Spleen (tissue), 11 donors: ENCODE data around the gene ATP6V0C. TPM values are rescaled to one million over a fixed set of nuclear protein-coding genes. Genes with fewer than 3 reads are reported as not detected.
A peak's percentile ranks its signal among the peaks of the same experiment; 100 is the strongest.

Experiments
- DNase-seq: peaks from one replicate; pipeline ENCODE4 v3.0.0-alpha.2; 2020
- H3K27ac ChIP-seq, 8 donors: fragments of 200-600 bp; sonication (generic) in 7 of 8; 1 replicate in 4 of 8; 2 replicates in 4 of 8; pipeline versions ENCODE4 v1.5.0 to v1.8.0; 2016 to 2021; ENCODE audit warnings: inconsistent platforms in 4 of 8, mild to moderate bottlenecking in 4 of 8, moderate library complexity in 1 of 8
- H3K27me3 ChIP-seq, 7 donors: fragments of 200-600 bp; sonication (generic) in 6 of 7; replicated peaks in 1 of 7; 1 replicate in 4 of 7; 2 replicates in 3 of 7; pipeline versions ENCODE4 v1.5.0 to v1.8.0; 2016 to 2021; ENCODE audit warnings: inconsistent platforms in 3 of 7, mild to moderate bottlenecking in 1 of 7
- H3K36me3 ChIP-seq, 6 donors: fragments of 200-600 bp; sonication (generic) in 5 of 6; 1 replicate in 4 of 6; 2 replicates in 2 of 6; pipeline versions ENCODE4 v1.5.0 to v1.8.0; 2016 to 2021; ENCODE audit warnings: inconsistent platforms in 2 of 6
- H3K4me1 ChIP-seq, 6 donors: fragments of 200-600 bp; sonication (generic) in 5 of 6; 1 replicate in 3 of 6; 2 replicates in 3 of 6; pipeline versions ENCODE4 v1.5.0 to v1.8.0; 2016 to 2021; ENCODE audit warnings: inconsistent platforms in 3 of 6
- H3K4me3 ChIP-seq, 8 donors: fragments of 200-600 bp; sonication (generic) in 7 of 8; 1 replicate in 4 of 8; 2 replicates in 4 of 8; pipeline versions ENCODE4 v1.5.0 to v1.8.0; 2016 to 2021; ENCODE audit warnings: inconsistent platforms in 4 of 8, mild to moderate bottlenecking in 4 of 8, moderate library complexity in 2 of 8
- H3K9me3 ChIP-seq, 8 donors: fragments of 200-600 bp; sonication (generic) in 7 of 8; 1 replicate in 4 of 8; 2 replicates in 4 of 8; pipeline versions ENCODE4 v1.5.0 to v1.8.0; 2016 to 2021; ENCODE audit warnings: inconsistent platforms in 4 of 8
- CTCF ChIP-seq, 11 experiments: fragments of 200-600 bp in 7 of 11; fragments of 450-650 bp in 4 of 11; sonication (generic) in 4 of 11; IDR thresholded peaks in 8 of 11; conservative IDR thresholded peaks in 3 of 11; 1 replicate in 7 of 11; 2 replicates in 4 of 11; pipeline versions ENCODE4 v1.4.0 to v1.8.0; 2016 to 2021; ENCODE audit warnings: antibody characterized with exemption in 11 of 11, inconsistent platforms in 4 of 11, mild to moderate bottlenecking in 1 of 11
- POLR2A ChIP-seq, 3 donors: fragments of 450-650 bp; IDR thresholded peaks; one replicate each; pipeline ENCODE4 v1.5.1; 2017; ENCODE audit warnings: antibody characterized with exemption in 3 of 3, mild to moderate bottlenecking in 1 of 3
- POLR2AphosphoS5 ChIP-seq, 3 donors: sonication (generic); formaldehyde crosslinking; IDR thresholded peaks; one replicate each; pipeline ENCODE4 v1.5.1; 2017; ENCODE audit warnings: antibody characterized with exemption in 3 of 3
- WGBS, 5 donors: extraction: QIAGEN DNeasy Blood & Tissue Kit in 3 of 5; methylation state at CpG; one replicate each; pipeline versions ENCODE4 v1.1.5 to v1.1.7; 2013 to 2018; 5-methylcytosine and 5-hydroxymethylcytosine counted together
- intact Hi-C: fragments of 100-400 bp; cut with DNase I; formaldehyde crosslinking; loops from one replicate; pipeline ENCODE4 v1.15.0; 2023; ENCODE audit warnings: low total_unique reads
- polyA plus RNA-seq, 3 donors: library from polyadenylated mRNA; stranded (reverse); fragments of 200-250 nt; gene quantifications; one replicate each; pipeline ENCODE4 v1.2.1, GENCODE V29; 2013
- total RNA-seq, 7 donors: library from RNA; depleted of rRNA in 3 of 7; stranded (reverse); fragments of >200 nt in 3 of 7; fragmentation: NEBNext Ultra II Directional in 4 of 7; extraction: Animal tissue kit (Norgen Biotek cat#: 25700) in 4 of 7; gene quantifications; one replicate each; pipeline versions ENCODE4 v1.1.0 to v1.2.1, GENCODE V29; 2016 to 2021
- donor health status: healthy with polysubstance abuse.
- donor health status: DM: no; HTN: no; CAD: no; lungs with moderate emphysema.
- donor health status: DM: no; HTN: no; CAD: no.
- donor health status: Bipolar disorder and iron deficiency.
- donor health status: healthy.
- donor health status: DM: no; HTN: no; CAD: no.
- donor health status: DM: yes; HTN: yes; CAD: no.

ATP6V0C gene
- total and polyA plus RNA-seq, 10 donors: 64.5 to 199 (median 112) TPM

DNA sequence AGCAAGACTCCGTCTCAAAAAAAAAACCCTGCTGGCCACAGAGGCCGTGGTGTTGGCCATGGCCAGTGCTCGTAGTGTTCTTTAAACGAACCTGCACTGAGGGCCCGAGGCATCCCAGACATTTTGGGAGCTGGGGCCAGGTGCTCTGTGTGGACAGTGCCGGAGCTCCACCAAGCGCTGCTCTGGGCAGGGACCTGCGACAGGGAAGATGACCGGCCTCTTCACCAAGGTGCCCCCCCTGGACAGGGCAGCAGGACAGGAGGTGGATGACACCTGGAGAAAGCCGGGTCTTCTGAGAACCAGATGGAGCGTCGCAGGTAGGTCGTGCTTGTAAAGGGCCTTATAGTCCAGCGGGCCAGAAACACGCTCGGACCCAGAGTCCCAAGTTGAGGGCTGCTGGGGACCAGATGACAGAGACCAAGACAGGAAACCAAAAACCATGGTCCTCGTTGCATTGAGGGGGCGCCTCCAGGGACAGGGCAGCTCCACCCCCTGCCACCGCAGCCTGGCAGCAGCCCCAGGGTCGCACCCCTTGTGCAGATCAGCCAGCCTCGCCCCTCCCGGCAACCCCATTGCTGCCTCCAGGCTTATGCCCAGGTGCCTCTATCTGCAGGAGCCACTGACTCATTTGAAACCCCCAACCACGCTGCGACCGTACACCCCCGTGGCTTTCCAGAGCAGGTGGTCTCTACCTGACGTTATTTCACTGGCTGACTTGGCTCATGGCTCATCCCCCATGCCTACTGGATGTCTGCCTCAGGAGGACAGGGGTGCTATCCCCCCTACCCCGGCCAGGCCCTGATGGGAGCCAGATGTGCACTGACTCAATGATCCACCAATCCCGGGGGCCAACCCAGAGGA is 46.9 kb upstream of the ATP6V0C start:
- no peak for DNase-seq
- 58 to 69% (median 66%) methylated on average over 28 to 29 of the region's 29 CpGs for WGBS, 5 donors
- intact Hi-C loops: no loop called here

DNA sequence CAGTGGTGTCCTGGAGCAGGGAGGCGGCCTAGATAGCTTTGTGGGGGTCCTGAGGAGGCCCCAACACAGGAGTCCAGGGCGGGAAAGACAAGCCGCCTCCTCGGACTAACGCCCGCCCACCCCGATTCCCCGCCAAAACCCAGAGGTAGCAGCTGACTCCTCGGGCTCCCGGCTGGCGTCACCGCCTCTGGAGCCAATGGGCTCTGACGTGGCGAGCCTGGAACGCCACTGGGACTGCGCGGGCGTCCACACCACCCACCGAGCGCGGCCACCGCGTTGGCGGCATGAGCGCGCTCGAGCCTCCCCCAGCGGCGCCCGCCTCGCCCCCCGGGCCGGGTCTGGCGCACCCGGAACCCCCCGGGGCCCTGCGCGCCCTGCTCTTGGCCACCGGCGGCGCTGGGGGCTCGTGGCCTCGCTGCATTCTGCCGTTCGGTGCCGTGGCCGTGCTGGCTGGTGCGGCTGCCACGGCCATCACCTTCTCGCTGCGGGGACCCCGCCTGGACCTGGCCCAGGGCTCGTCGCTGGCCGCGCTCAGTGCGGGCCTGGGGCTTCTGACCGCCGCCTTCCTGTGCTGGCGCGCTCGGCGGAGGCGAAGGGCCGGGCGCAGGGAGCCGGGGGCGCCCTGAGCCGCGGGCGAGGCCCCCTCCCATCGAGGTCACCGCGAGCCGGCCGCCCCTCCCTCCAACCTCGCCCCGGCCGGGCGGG is 46.1 kb upstream of the ATP6V0C start:
- Histone ChIP-seq H3K9me3 (no peaks in the 10 kb centered on the region), H3K4me3 (peak overlapping the region in 7 of 8 donors; percentile 23 to 65 (median 27)), H3K27ac (peak overlapping the region in 1 of 8 donors; percentile 38), H3K36me3 (no peaks in the 10 kb centered on the region), H3K4me1 (peaks cover 14 to 59% (median 49%) of the 10 kb centered on the region in 6 donors), H3K27me3 (peaks cover 0 to 66% (median 55%) of the 10 kb centered on the region in 7 donors)
- no peak for DNase-seq
- 0 to 2% (median 2%) methylated on average over 16 to 80 of the region's 80 CpGs for WGBS, 5 donors
- no peak for TF ChIP-seq CTCF (IDR thresholded peaks at IDR 0.05 in 8 of 11, conservative IDR thresholded peaks at IDR 0.05 in 3 of 11)
- peak in 1 of 3 donors; percentile 54 for TF ChIP-seq POLR2AphosphoS5 (IDR thresholded peaks at IDR 0.05)
- TF ChIP-seq POLR2A (IDR thresholded peaks at IDR 0.05): no peak
- intact Hi-C loops: no loop called here

More for the DNA sequence above, 46.9 kb upstream of the ATP6V0C start:
- H3K36me3 ChIP-seq: no peaks in the 10 kb centered on the region
- H3K27ac ChIP-seq: no peak overlapping the region
- peaks cover 0 to 58% (median 47%) of the 10 kb centered on the region in 7 donors for H3K27me3 ChIP-seq
- no peaks in the 10 kb centered on the region for H3K9me3 ChIP-seq
- no peak for TF ChIP-seq POLR2AphosphoS5 (IDR thresholded peaks at IDR 0.05)
- TF ChIP-seq CTCF (IDR thresholded peaks at IDR 0.05 in 8 of 11, conservative IDR thresholded peaks at IDR 0.05 in 3 of 11): no peak
- TF ChIP-seq POLR2A (IDR thresholded peaks at IDR 0.05): no peak
- H3K4me3 ChIP-seq: peak overlapping the region in 3 of 8 donors; percentile 26 to 65 (median 45)
- H3K4me1 ChIP-seq: peaks cover 14 to 51% (median 44%) of the 10 kb centered on the region in 6 donors

- Histone ChIP-seq H3K27ac (peak overlapping the region in 1 of 8 donors; percentile 38), H3K9me3 (no peaks in the 10 kb centered on the region), H3K4me1 (peaks cover 14 to 65% (median 54%) of the 10 kb centered on the region in 6 donors), H3K27me3 (peaks cover 0 to 72% (median 61%) of the 10 kb centered on the region in 7 donors), H3K4me3 (peak overlapping the region in 6 of 8 donors; percentile 23 to 65 (median 30)), H3K36me3 (no peaks in the 10 kb centered on the region)
- 0 to 3% (median 1%) methylated on average over 23 to 38 of the region's 38 CpGs for WGBS, 5 donors
- DNase-seq: no peak
- intact Hi-C loops: no loop called here
- TF ChIP-seq POLR2A (IDR thresholded peaks at IDR 0.05) (no peak), POLR2AphosphoS5 (IDR thresholded peaks at IDR 0.05) (peak in 1 of 3 donors; percentile 37), CTCF (IDR thresholded peaks at IDR 0.05 in 8 of 11, conservative IDR thresholded peaks at IDR 0.05 in 3 of 11) (no peak)
Measured at GRCh38 chr16:2468233-2468724, 45.5 kb upstream of the ATP6V0C start.
